BLaER1 (cell line): ENCODE measurements around the gene GSTA3.
"Not testable (repeated sequence)": the region's sequence is repeated elsewhere in the genome, so short reads cannot be mapped to it uniquely, and the experiment has no call there.

Experiments used
- H3K27ac ChIP-seq: shearing (Covaris generic); formaldehyde crosslinking; 2 replicates; pipeline ENCODE4 v1.8.1; 2022
- H3K27me3 ChIP-seq: shearing (Covaris generic); formaldehyde crosslinking; 2 replicates; pipeline ENCODE4 v1.8.1; 2022
- H3K36me3 ChIP-seq: shearing (Covaris generic); formaldehyde crosslinking; 2 replicates; pipeline ENCODE4 v1.8.1; 2022
- H3K4me1 ChIP-seq: shearing (Covaris generic); formaldehyde crosslinking; 2 replicates; pipeline ENCODE4 v1.8.1; 2022
- H3K4me2 ChIP-seq: shearing (Covaris generic); formaldehyde crosslinking; 2 replicates; pipeline ENCODE4 v1.8.1; 2022
- H3K4me3 ChIP-seq: shearing (Covaris generic); formaldehyde crosslinking; 2 replicates; pipeline ENCODE4 v1.8.1; 2022
- H3K9ac ChIP-seq: shearing (Covaris generic); formaldehyde crosslinking; 2 replicates; pipeline ENCODE4 v1.8.1; 2022
- H3K9me3 ChIP-seq: shearing (Covaris generic); formaldehyde crosslinking; 2 replicates; pipeline ENCODE4 v1.8.1; 2022
- H4K20me1 ChIP-seq: shearing (Covaris generic); formaldehyde crosslinking; 2 replicates; pipeline ENCODE4 v1.8.1; 2022
- Cebpa-rat ChIP-seq: shearing (Covaris generic); IDR thresholded peaks from 2 replicates; pipeline ENCODE4 v1.8.1; 2022

Gene GSTA3

DNA sequence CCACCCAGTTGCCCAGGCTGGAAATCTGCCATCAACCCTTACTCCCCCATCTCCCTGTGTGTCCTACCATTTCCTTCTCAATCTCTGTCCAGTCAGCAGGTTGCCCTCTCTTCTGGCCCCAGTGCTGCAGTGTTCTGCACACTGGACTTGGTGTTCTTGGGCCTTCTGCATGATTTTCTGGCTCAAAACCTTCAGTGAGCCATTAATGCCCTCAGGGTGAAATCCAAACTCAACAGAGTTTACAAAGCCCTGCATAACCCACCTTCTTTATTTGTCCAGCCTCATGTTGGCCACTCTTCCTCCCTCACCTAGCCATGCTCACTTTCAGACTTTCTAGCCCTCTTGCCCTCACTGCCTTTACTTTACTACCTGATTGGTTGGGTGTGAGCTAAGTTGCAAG is 5.0 kb upstream of the GSTA3 start:
- H3K4me3 ChIP-seq = no peak overlapping the region
- no peak for TF ChIP-seq Cebpa-rat
- H3K27ac ChIP-seq = no peak overlapping the region

GRCh38 chr6:52910091-52910490 is 593 bp upstream of the GSTA3 start:
- no peak overlapping the region for H3K27ac ChIP-seq
- TF ChIP-seq Cebpa-rat = no peak
- no peaks in the 10 kb centered on the region for H4K20me1 ChIP-seq
- no peaks in the 10 kb centered on the region for H3K36me3 ChIP-seq
- H3K9ac ChIP-seq = no peak overlapping the region
- no peak overlapping the region for H3K4me3 ChIP-seq
- H3K27me3 ChIP-seq = no peaks in the 10 kb centered on the region
- H3K4me2 ChIP-seq = no peak overlapping the region
- H3K4me1 ChIP-seq = no peaks in the 10 kb centered on the region
- H3K9me3 ChIP-seq = peaks cover 4% of the 10 kb centered on the region; the same call in 1 of the 2 replicates

More for the DNA sequence above, 5.0 kb upstream of the GSTA3 start:
- Histone ChIP-seq H4K20me1 (no peaks in the 10 kb centered on the region), H3K9me3 (no peaks in the 10 kb centered on the region), H3K4me1 (no peaks in the 10 kb centered on the region), H3K9ac (no peak overlapping the region), H3K36me3 (no peaks in the 10 kb centered on the region), H3K27me3 (no peaks in the 10 kb centered on the region), H3K4me2 (no peak overlapping the region)

DNA sequence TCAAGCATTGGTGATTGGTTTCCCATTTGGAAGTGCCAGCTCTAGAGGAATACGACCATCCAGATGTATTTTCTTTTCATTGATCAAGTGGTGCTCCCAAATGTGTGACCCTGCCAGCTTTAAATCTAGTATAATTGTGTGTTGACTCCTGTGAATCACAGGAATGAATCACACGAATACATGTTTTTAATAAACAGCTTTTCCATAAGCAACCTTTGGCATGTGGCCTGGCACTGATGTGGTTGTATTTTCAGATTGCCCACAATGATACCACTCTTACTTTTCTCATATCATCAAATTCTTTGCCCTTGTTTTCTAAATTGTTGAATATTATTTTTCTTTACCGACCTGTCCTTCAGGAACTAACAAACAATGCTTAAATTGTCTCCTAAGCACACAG is 367 bp downstream of the GSTA3 start:
- Histone ChIP-seq H3K9ac (no peak overlapping the region), H4K20me1 (no peaks in the 10 kb centered on the region), H3K4me1 (no peaks in the 10 kb centered on the region), H3K9me3 (peaks cover 4% of the 10 kb centered on the region; the same call in 1 of the 2 replicates), H3K4me3 (no peak overlapping the region), H3K36me3 (no peaks in the 10 kb centered on the region), H3K27ac (no peak overlapping the region), H3K4me2 (no peak overlapping the region), H3K27me3 (no peaks in the 10 kb centered on the region)
- TF ChIP-seq Cebpa-rat = no peak

- H3K4me1 ChIP-seq = no peaks in the 10 kb centered on the region
- no peaks in the 10 kb centered on the region for H3K27me3 ChIP-seq
- H3K9ac ChIP-seq = no peak overlapping the region
- no peaks in the 10 kb centered on the region for H4K20me1 ChIP-seq
- H3K4me3 ChIP-seq = no peak overlapping the region
- no peak for TF ChIP-seq Cebpa-rat
- no peak overlapping the region for H3K4me2 ChIP-seq
- peaks cover 4% of the 10 kb centered on the region; the same call in 1 of the 2 replicates for H3K9me3 ChIP-seq
- H3K36me3 ChIP-seq = no peaks in the 10 kb centered on the region
- H3K27ac ChIP-seq = no peak overlapping the region
Observed at GRCh38 chr6:52908526-52908925, 972 bp downstream of the GSTA3 start.

DNA sequence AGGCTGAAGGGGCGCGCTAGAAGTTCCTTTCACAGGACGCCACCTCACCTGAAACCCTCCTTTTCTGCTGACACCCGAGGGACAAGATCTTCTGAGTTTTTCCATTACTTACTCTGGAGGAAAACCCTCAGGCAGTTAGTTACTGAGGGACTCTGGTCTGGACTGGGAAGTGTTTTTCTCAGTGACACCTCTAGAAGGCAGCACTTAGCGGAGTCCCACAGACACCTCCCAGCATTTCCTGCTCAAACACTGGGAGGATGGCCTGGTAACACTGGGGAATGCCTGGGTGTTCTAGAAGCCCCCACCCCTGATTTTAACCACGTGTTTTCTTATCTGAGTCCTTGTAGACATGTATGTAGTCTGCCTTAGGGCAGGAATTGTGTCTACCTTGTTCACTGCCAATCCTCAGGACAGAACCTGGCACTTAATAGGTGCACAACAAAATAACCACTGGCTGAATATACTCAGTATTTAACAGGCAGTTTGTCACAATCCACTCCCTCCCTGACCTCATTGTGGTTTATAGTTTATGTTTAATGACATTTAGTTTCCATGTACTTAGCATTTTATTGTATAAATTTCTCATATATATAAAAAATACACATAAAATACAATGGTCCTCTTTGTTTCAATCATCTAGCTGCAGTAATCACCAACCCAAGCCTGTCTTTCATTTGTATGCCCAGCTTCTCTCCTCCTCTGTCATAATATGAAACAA is 4.8 kb downstream of the GSTA3 start:
- H3K4me2 ChIP-seq = no peak overlapping the region
- H3K4me1 ChIP-seq = no peaks in the 10 kb centered on the region
- no peak for TF ChIP-seq Cebpa-rat
- H3K27ac ChIP-seq = no peak overlapping the region
- no peak overlapping the region for H3K9ac ChIP-seq
- no peaks in the 10 kb centered on the region for H3K36me3 ChIP-seq
- no peak overlapping the region for H3K4me3 ChIP-seq
- H3K27me3 ChIP-seq = no peaks in the 10 kb centered on the region
- peaks cover 4% of the 10 kb centered on the region; the same call in 1 of the 2 replicates for H3K9me3 ChIP-seq
- no peaks in the 10 kb centered on the region for H4K20me1 ChIP-seq

- Histone ChIP-seq H3K4me2 (no peak overlapping the region), H3K4me3 (no peak overlapping the region), H3K27ac (no peak overlapping the region), H3K36me3 (no peaks in the 10 kb centered on the region), H4K20me1 (no peaks in the 10 kb centered on the region), H3K4me1 (no peaks in the 10 kb centered on the region), H3K27me3 (no peaks in the 10 kb centered on the region), H3K9ac (no peak overlapping the region), H3K9me3 (peaks cover 9% of the 10 kb centered on the region)
- TF ChIP-seq Cebpa-rat = no peak
Observed at GRCh38 chr6:52900536-52900935, 9.0 kb downstream of the GSTA3 start.

- not testable (repeated sequence) for H3K4me2 ChIP-seq, H3K9me3 ChIP-seq, H3K27me3 ChIP-seq, H4K20me1 ChIP-seq, H3K36me3 ChIP-seq, H3K9ac ChIP-seq, H3K4me1 ChIP-seq, H3K27ac ChIP-seq, H3K4me3 ChIP-seq
Observed at GRCh38 chr6:52895790-52896189, 13.7 kb downstream of the GSTA3 start.

DNA sequence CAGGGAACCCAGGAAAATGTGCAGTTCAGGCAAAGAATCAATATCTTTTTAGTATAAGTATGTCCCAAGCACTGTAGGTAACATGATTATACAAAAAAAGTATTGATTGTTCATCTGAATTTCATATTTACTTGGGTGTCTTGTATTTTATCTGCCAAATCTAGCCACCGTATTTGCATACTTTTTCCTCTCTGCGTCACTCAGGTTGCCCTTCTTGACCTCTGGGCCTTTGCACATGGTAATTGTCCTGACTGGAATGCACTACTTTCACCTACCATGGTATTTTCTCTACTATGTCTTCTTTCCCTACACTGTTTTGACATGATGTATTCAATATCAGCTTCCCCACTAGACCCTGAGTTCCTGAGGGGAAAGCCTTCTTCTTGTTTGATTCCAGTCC is 15.2 kb downstream of the GSTA3 start:
- H3K27me3 ChIP-seq = no peaks in the 10 kb centered on the region
- H4K20me1 ChIP-seq = no peaks in the 10 kb centered on the region
- H3K9me3 ChIP-seq = peaks cover 9% of the 10 kb centered on the region
- no peak overlapping the region for H3K27ac ChIP-seq
- no peaks in the 10 kb centered on the region for H3K4me1 ChIP-seq
- H3K36me3 ChIP-seq = no peaks in the 10 kb centered on the region
- H3K4me3 ChIP-seq = no peak overlapping the region
- H3K9ac ChIP-seq = no peak overlapping the region
- no peak overlapping the region for H3K4me2 ChIP-seq
- no peak for TF ChIP-seq Cebpa-rat

DNA sequence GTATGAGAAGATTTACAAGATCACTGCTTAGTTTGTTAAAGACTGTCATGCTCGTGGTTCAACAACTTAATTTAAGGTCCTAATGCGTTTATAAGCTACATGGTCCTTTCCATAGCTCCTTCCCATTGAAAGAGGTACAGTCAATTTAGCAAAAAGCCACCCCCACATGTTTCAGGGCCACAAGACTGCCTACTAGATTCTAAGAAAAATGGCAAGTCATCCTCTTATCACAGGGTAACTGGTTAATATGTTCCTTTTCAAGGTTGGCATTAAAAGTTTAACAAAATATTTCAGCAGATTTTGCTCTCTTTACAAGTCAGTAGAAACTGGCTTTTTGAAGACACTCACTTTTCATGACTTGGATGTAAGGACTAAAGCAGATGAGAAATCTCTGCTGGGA is 15.7 kb downstream of the GSTA3 start:
- Histone ChIP-seq H3K4me3 (no peak overlapping the region), H4K20me1 (no peaks in the 10 kb centered on the region), H3K9ac (no peak overlapping the region), H3K9me3 (peaks cover 9% of the 10 kb centered on the region), H3K36me3 (no peaks in the 10 kb centered on the region), H3K27ac (no peak overlapping the region), H3K4me2 (no peak overlapping the region), H3K27me3 (no peaks in the 10 kb centered on the region), H3K4me1 (no peaks in the 10 kb centered on the region)
- TF ChIP-seq Cebpa-rat = no peak

- Histone ChIP-seq H3K4me1 (no peaks in the 10 kb centered on the region), H3K4me3 (no peak overlapping the region), H3K27ac (no peak overlapping the region), H3K36me3 (no peaks in the 10 kb centered on the region), H3K4me2 (no peak overlapping the region), H3K9ac (no peak overlapping the region), H3K9me3 (peaks cover 9% of the 10 kb centered on the region), H3K27me3 (no peaks in the 10 kb centered on the region), H4K20me1 (no peaks in the 10 kb centered on the region)
- TF ChIP-seq Cebpa-rat = no peak
Observed at GRCh38 chr6:52893221-52893620, 16.3 kb downstream of the GSTA3 start.

- H3K27me3 ChIP-seq = no peaks in the 10 kb centered on the region
- H3K9ac ChIP-seq = no peak overlapping the region
- H4K20me1 ChIP-seq = no peaks in the 10 kb centered on the region
- no peak overlapping the region for H3K27ac ChIP-seq
- no peak overlapping the region for H3K4me2 ChIP-seq
- no peaks in the 10 kb centered on the region for H3K4me1 ChIP-seq
- H3K36me3 ChIP-seq = no peaks in the 10 kb centered on the region
- no peaks in the 10 kb centered on the region for H3K9me3 ChIP-seq
- no peak for TF ChIP-seq Cebpa-rat
- no peak overlapping the region for H3K4me3 ChIP-seq
Observed at GRCh38 chr6:52890018-52890417, 19.5 kb downstream of the GSTA3 start.
